H1 (cell line): ENCODE results near the gene ADCY9. TPM values are rescaled to one million over a fixed set of nuclear protein-coding genes. Genes with fewer than 3 reads are reported as not detected.

Source experiments
- CTCF ChIA-PET: fragments of 300-600 bp; sonication (Branson Sonifier 250); formaldehyde crosslinking; loops from one replicate; lab custom pipeline; 2021; ENCODE audit not compliant: partially characterized antibody; lab: Charles Lee
- POLR2A ChIA-PET: fragments of 300-600 bp; sonication (Branson Sonifier 250); formaldehyde crosslinking; loops from one replicate; lab custom pipeline; 2021; ENCODE audit warnings: inconsistent platforms; ENCODE audit not compliant: partially characterized antibody; lab: Charles Lee
- DNase-seq, 2 experiments: peaks; one replicate each; pipeline versions ENCODE4 v3.0.0 to v3.0.0-alpha.2; 2010 to 2022; ENCODE audit warnings: low spot score in 2 of 2, low read depth in 1 of 2, mixed read lengths in 1 of 2
- FAIRE-seq: peaks from 2 replicates; lab custom pipeline; 2011; peaks lifted over from hg19 to GRCh38; lab: Jason Lieb, UNC
- H2AFZ ChIP-seq: 2 replicates; pipeline ENCODE4 v1.8.1; 2012; ENCODE audit warnings: low read length, inconsistent platforms
- H2AK5ac ChIP-seq: 2 replicates; pipeline ENCODE4 v1.6.1; 2013; ENCODE audit warnings: low read depth, low read length
- H2BK120ac ChIP-seq: replicated peaks from 2 replicates; pipeline ENCODE3; 2013; ENCODE audit warnings: low read depth, low read length, inconsistent platforms
- H2BK12ac ChIP-seq: 2 replicates; pipeline ENCODE4 v1.6.1; 2013; ENCODE audit warnings: low read depth, low read length
- H2BK15ac ChIP-seq: 2 replicates; pipeline ENCODE4 v1.6.1; 2013; ENCODE audit warnings: low read length
- H2BK20ac ChIP-seq: 2 replicates; pipeline ENCODE4 v1.6.1; 2013; ENCODE audit warnings: low read length
- H2BK5ac ChIP-seq: 2 replicates; pipeline ENCODE4 v1.6.1; 2013; ENCODE audit warnings: low read depth, low read length
- H3K14ac ChIP-seq: 2 replicates; pipeline ENCODE4 v1.6.1; 2013; ENCODE audit warnings: inconsistent platforms; ENCODE audit not compliant: insufficient read length
- H3K18ac ChIP-seq: 2 replicates; pipeline ENCODE4 v1.6.1; 2013; ENCODE audit warnings: low read length; ENCODE audit errors: extremely low read depth
- H3K23ac ChIP-seq: 2 replicates; pipeline ENCODE4 v1.6.1; 2013; ENCODE audit warnings: inconsistent platforms; ENCODE audit not compliant: insufficient read length
- H3K23me2 ChIP-seq: 2 replicates; pipeline ENCODE4 v1.6.1; 2013; ENCODE audit warnings: low read depth, low read length
- H3K27ac ChIP-seq: 2 replicates; pipeline ENCODE4 v1.6.1; 2011; ENCODE audit warnings: low read depth, low read length, inconsistent platforms
- H3K27me3 ChIP-seq, 4 experiments: replicated peaks in 1 of 4; 1 replicate in 1 of 4; 2 replicates in 3 of 4; pipeline versions ENCODE4 v1.6.1 to v1.8.1; 2011 to 2013; ENCODE audit warnings: low read length in 3 of 4, mild to moderate bottlenecking in 3 of 4, inconsistent platforms in 2 of 4, mixed read lengths in 2 of 4, moderate library complexity in 1 of 4; ENCODE audit not compliant: control insufficient read depth in 3 of 4, insufficient read depth in 3 of 4; ENCODE audit errors: extremely low read depth in 1 of 4
- H3K36me3 ChIP-seq, 4 experiments: 2 replicates each; pipeline versions ENCODE4 v1.6.1 to v1.8.1; 2011 to 2013; ENCODE audit warnings: mild to moderate bottlenecking in 4 of 4, low read length in 3 of 4, moderate library complexity in 2 of 4, control low read depth in 1 of 4, inconsistent platforms in 1 of 4; ENCODE audit not compliant: insufficient read depth in 4 of 4, control insufficient read depth in 2 of 4
- H3K4ac ChIP-seq: replicated peaks from 2 replicates; pipeline ENCODE3; 2013; ENCODE audit warnings: low read length, low read depth, mixed read lengths, inconsistent platforms; ENCODE audit not compliant: insufficient read length
- H3K4me1 ChIP-seq, 4 experiments: replicated peaks in 1 of 4; 1 replicate in 1 of 4; 2 replicates in 3 of 4; pipeline versions ENCODE4 v1.6.1 to v1.8.1; 2011 to 2013; ENCODE audit warnings: low read length in 3 of 4, inconsistent platforms in 2 of 4, mixed read lengths in 1 of 4; ENCODE audit not compliant: insufficient read depth in 4 of 4, control insufficient read depth in 3 of 4
- H3K4me2 ChIP-seq, 2 experiments: 2 replicates each; pipeline versions ENCODE4 v1.6.1 to v1.8.1; 2011 to 2013; ENCODE audit warnings: low read depth in 2 of 2, low read length in 2 of 2, control low read depth in 1 of 2, inconsistent platforms in 1 of 2, mild to moderate bottlenecking in 1 of 2; ENCODE audit not compliant: insufficient read depth in 1 of 2
- H3K4me3 ChIP-seq, 4 experiments: fragments of 200-600, 300-600 bp in 1 of 4; sonication (generic), shearing (Covaris generic), sonication (Bioruptor Twin) in 1 of 4; 2 replicates each; pipeline versions ENCODE4 v1.5.1 to v1.8.1; 2011 to 2016; ENCODE audit warnings: low read length in 4 of 4, low read depth in 3 of 4, control low read depth in 2 of 4, inconsistent platforms in 2 of 4, mild to moderate bottlenecking in 2 of 4, mixed read lengths in 1 of 4, moderate library complexity in 1 of 4; ENCODE audit not compliant: insufficient read depth in 2 of 4; ENCODE audit errors: extremely low read depth in 1 of 4
- H3K56ac ChIP-seq: replicated peaks from 2 replicates; pipeline ENCODE3; 2013; ENCODE audit warnings: low read depth, mild to moderate bottlenecking, mixed read lengths, low read length, inconsistent platforms; ENCODE audit not compliant: insufficient read length
- H3K79me1 ChIP-seq: 2 replicates; pipeline ENCODE4 v1.6.1; 2013; ENCODE audit warnings: low read depth, low read length, control low read depth
- H3K79me2 ChIP-seq, 2 experiments: 2 replicates each; pipeline versions ENCODE4 v1.6.1 to v1.8.1; 2012 to 2013; ENCODE audit warnings: low read length in 2 of 2, mild to moderate bottlenecking in 2 of 2, inconsistent platforms in 1 of 2; ENCODE audit not compliant: insufficient read depth in 2 of 2, control insufficient read depth in 1 of 2
- H3K9ac ChIP-seq, 4 experiments: replicated peaks in 1 of 4; 1 replicate in 1 of 4; 2 replicates in 3 of 4; pipeline versions ENCODE4 v1.6.1 to v1.8.1; 2011 to 2013; ENCODE audit warnings: low read depth in 3 of 4, low read length in 3 of 4, control low read depth in 2 of 4, mild to moderate bottlenecking in 2 of 4, moderate library complexity in 2 of 4, inconsistent platforms in 1 of 4; ENCODE audit errors: extremely low read depth in 1 of 4
- H3K9me3 ChIP-seq, 2 experiments: 2 replicates each; pipeline versions ENCODE4 v1.6.1 to v1.8.1; 2012 to 2013; ENCODE audit warnings: mild to moderate bottlenecking in 2 of 2, moderate library complexity in 2 of 2, control low read depth in 1 of 2, inconsistent platforms in 1 of 2, low read depth in 1 of 2, low read length in 1 of 2, mixed read lengths in 1 of 2; ENCODE audit not compliant: insufficient read depth in 2 of 2
- H4K20me1 ChIP-seq, 2 experiments: replicated peaks in 1 of 2; 2 replicates each; pipeline versions ENCODE3 to v1.8.1; 2011 to 2013; ENCODE audit warnings: inconsistent platforms in 2 of 2, low read length in 2 of 2, mild to moderate bottlenecking in 1 of 2; ENCODE audit not compliant: insufficient read depth in 2 of 2, control insufficient read depth in 1 of 2
- H4K5ac ChIP-seq: 2 replicates; pipeline ENCODE4 v1.6.1; 2013; ENCODE audit warnings: low read length, low read depth, mixed read lengths, inconsistent platforms; ENCODE audit not compliant: insufficient read length
- H4K8ac ChIP-seq: 2 replicates; pipeline ENCODE4 v1.8.0; 2013; ENCODE audit warnings: mild to moderate bottlenecking, moderate library complexity, low read length, inconsistent platforms; ENCODE audit not compliant: insufficient read depth; ENCODE audit errors: extremely low read depth
- H4K91ac ChIP-seq: replicated peaks from 2 replicates; pipeline ENCODE3; 2013; ENCODE audit warnings: low read length, mixed read lengths, inconsistent platforms; ENCODE audit not compliant: insufficient read length
- GABPA ChIP-seq: IDR thresholded peaks from 2 replicates; pipeline ENCODE4 v1.6.1; 2011; ENCODE audit warnings: mild to moderate bottlenecking, low read length, moderate library complexity, borderline replicate concordance; ENCODE audit not compliant: insufficient read depth
- NANOG ChIP-seq: IDR thresholded peaks from 2 replicates; pipeline ENCODE4 v1.6.1; 2011; ENCODE audit warnings: low read length, low read depth, mild to moderate bottlenecking, inconsistent platforms; ENCODE audit not compliant: insufficient read depth, poor library complexity, severe bottlenecking
- RBBP5 ChIP-seq: IDR thresholded peaks from 2 replicates; pipeline ENCODE4 v1.7.1; 2012; ENCODE audit warnings: low read depth, mild to moderate bottlenecking, inconsistent platforms, low read length, moderate library complexity, borderline replicate concordance
- WGBS, 2 experiments: shearing (Covaris generic) in 1 of 2; methylation state at CpG; one replicate each; pipeline versions ENCODE4 v1.1.6 to v1.1.7; 2013 to 2015; ENCODE audit warnings: low lambda C conversion rate in 2 of 2, mixed read lengths in 2 of 2, inconsistent platforms in 1 of 2, low coverage in 1 of 2, missing lambda C conversion rate in 1 of 2; ENCODE audit not compliant: insufficient replicate concordance in 2 of 2, insufficient coverage in 1 of 2, insufficient read length in 1 of 2; ENCODE audit errors: extremely low coverage in 1 of 2, missing lambda C conversion rate in 1 of 2; 5-methylcytosine and 5-hydroxymethylcytosine counted together
- polyA plus RNA-seq, 7 experiments: library from polyadenylated mRNA; depleted of rRNA in 3 of 7; stranded (reverse) in 5 of 7; unstranded in 2 of 7; fragments of >200 nt in 5 of 7; fragments of 200-250 nt in 2 of 7; gene quantifications; 1 replicate in 5 of 7; 2 replicates in 1 of 7; 4 replicates in 1 of 7; pipeline versions ENCODE4 v1.2.1 to v1.2.3, GENCODE V29; 2011 to 2013; ENCODE audit warnings: missing spikeins in 2 of 7, mixed read lengths in 2 of 7
- total RNA-seq: library from RNA; stranded (reverse); fragmentation: NEBNext Ultra II Directional; extraction: Animal tissue kit (Norgen Biotek cat#: 25700); gene quantifications from 2 replicates; pipeline ENCODE4 v1.2.1, GENCODE V29; 2021

The ADCY9 gene
- total and polyA plus RNA-seq, 2 of the 8 experiments (the other 6 are each of a cell fraction or from before 2014, with no cell fraction given) = 5.4 to 13.1 TPM

- H3K18ac ChIP-seq = no peak overlapping the region
- WGBS, 2 experiments = 89% methylated on average over 13 of the region's 13 CpGs; no CpG with 5 or more reads in 1 of the 2 experiments
These were observed 130.1 kb downstream of the ADCY9 start for GRCh38 chr16:3986235-3986544.

More at GRCh38 chr16:3986235-3986544, 130.1 kb downstream of the ADCY9 start:
- no peak overlapping the region for H2AK5ac ChIP-seq
- POLR2A ChIA-PET = no interaction called here
- H4K20me1 ChIP-seq = no peaks in the 10 kb centered on the region
- H2BK20ac ChIP-seq = no peak overlapping the region
- H3K36me3 ChIP-seq = no peaks in the 10 kb centered on the region
- H2BK120ac ChIP-seq = no peak overlapping the region
- H3K14ac ChIP-seq = no peak overlapping the region
- H3K4me1 ChIP-seq = peaks cover 0 to 4% (median 2%) of the 10 kb centered on the region in 4 experiments; a peak in 3 of 7 replicates
- H3K23me2 ChIP-seq = no peaks in the 10 kb centered on the region
- TF ChIP-seq RBBP5 (no peak), GABPA (no peak), NANOG (no peak)
- no peaks in the 10 kb centered on the region for H3K79me2 ChIP-seq
- H4K5ac ChIP-seq = no peak overlapping the region
- H4K8ac ChIP-seq = no peak overlapping the region
- no peak overlapping the region for H3K4ac ChIP-seq
- H3K9ac ChIP-seq = no peak overlapping the region
- FAIRE-seq (no peak), DNase-seq (no peak)
- H3K4me3 ChIP-seq = no peak overlapping the region
- CTCF ChIA-PET = interaction anchor here (1.0 to 1.7 kb wide), 2 partner anchors 267 to 276 kb away, joined by 4 read pairs; no protein-coding TSS in a partner anchor
- no peak overlapping the region for H3K4me2 ChIP-seq
- H3K9me3 ChIP-seq = no peaks in the 10 kb centered on the region
- H4K91ac ChIP-seq = no peak overlapping the region
- H2BK12ac ChIP-seq = no peak overlapping the region
- H3K23ac ChIP-seq = no peak overlapping the region
- H3K79me1 ChIP-seq = no peaks in the 10 kb centered on the region
- H2BK15ac ChIP-seq = no peak overlapping the region
- H3K27me3 ChIP-seq = no peaks in the 10 kb centered on the region
- H3K56ac ChIP-seq = no peak overlapping the region
- H3K27ac ChIP-seq = no peak overlapping the region
- no peak overlapping the region for H2AFZ ChIP-seq
- H2BK5ac ChIP-seq = no peak overlapping the region
